ENCODE data around the gene RASA1.

DNA sequence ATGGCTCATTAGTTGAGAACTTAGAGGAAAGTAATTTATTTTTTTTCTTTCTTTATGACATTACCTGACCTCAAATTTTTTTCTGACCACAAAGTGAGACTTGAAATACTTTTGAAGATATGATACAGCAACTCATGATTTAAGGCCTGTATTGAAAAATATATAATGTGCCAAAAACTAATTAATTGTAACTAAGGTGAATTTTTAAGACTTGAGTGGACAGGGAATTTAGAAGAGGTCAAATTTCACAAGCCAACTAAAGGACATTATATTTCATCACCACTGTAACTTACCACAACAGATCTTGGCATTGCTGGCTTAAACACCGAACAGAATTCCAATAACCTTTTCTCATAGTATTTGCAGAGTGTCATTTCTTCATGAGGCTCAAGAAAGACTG, 143.2 kb downstream of the RASA1 start:
- TF ChIP-seq POLR2A (IDR thresholded peaks at IDR 0.05; ENCODE audit: low read length), result no peak
- TF ChIP-seq GATA1 (IDR thresholded peaks at IDR 0.05; ENCODE audit: low read depth, low read length), result no peak

Measured in erythroblast (primary cell).